ENCODE measurements around the gene IL1F10. TPM values are rescaled to one million over a fixed set of nuclear protein-coding genes. Genes with fewer than 3 reads are reported as not detected.

The IL1F10 gene
- total and polyA plus RNA-seq, 2 donors (not counting 3 experiments of a cell fraction or from before 2014, with no cell fraction given): not detected

GRCh38 chr2:113117541-113118262 lies 49.9 kb downstream of the IL1F10 start:
- Histone ChIP-seq H3K9ac (replicated peaks; ENCODE audit: extremely low read depth, insufficient read depth, low read length) (no peak overlapping the region), H3K27ac (ENCODE audit: insufficient read depth, low read depth, low read length) (no peak overlapping the region), H2AFZ (ENCODE audit: low read depth, low read length) (no peak overlapping the region), H3K79me2 (ENCODE audit: control insufficient read depth, insufficient read depth, low read length) (no peaks in the 10 kb centered on the region), H3K9me1 (replicated peaks; ENCODE audit: control insufficient read depth, extremely low read depth, insufficient read depth, low read length) (no peaks in the 10 kb centered on the region), H4K20me1 (replicated peaks; ENCODE audit: control insufficient read depth, extremely low read depth, insufficient read depth, low read length) (no peaks in the 10 kb centered on the region), H3K9me3 (replicated peaks; ENCODE audit: control insufficient read depth, insufficient read depth, low read length) (no peaks in the 10 kb centered on the region), H3K27me3 (ENCODE audit: control insufficient read depth in 2 of 2, insufficient read depth in 2 of 2, low read length in 2 of 2) (peaks cover 2 to 11% of the 10 kb centered on the region in 2 experiments), H3K4me1 (ENCODE audit: control insufficient read depth, extremely low read depth, insufficient read depth, low read length) (no peaks in the 10 kb centered on the region), H3K4me3 (replicated peaks in 1 of 3; ENCODE audit: insufficient read depth in 1 of 3, low read depth in 1 of 3, low read length in 3 of 3) (no peak overlapping the region), H3K4me2 (ENCODE audit: insufficient read depth, low read length) (no peak overlapping the region), H3K36me3 (ENCODE audit: control insufficient read depth in 2 of 2, extremely low read depth in 1 of 2, insufficient read depth in 2 of 2, low read length in 2 of 2) (no peaks in the 10 kb centered on the region)
- intact Hi-C loops (cut with micrococcal nuclease) (no loop called here), dilution Hi-C loops (cut with MboI; ENCODE audit: extremely low pct_ligation_motif_present, low sequenced_read_pairs) (no loop called here)
- DNase-seq (ENCODE audit: low read depth, low spot score) (no peak), FAIRE-seq (no peak)
- CTCF ChIA-PET: interaction anchor here (1.6 kb wide), 1 partner anchor 253 kb away, joined by 3 read pairs; no protein-coding TSS in a partner anchor
- TF ChIP-seq FOS (IDR thresholded peaks at IDR 0.05; ENCODE audit: borderline replicate concordance, insufficient read depth, low read length): no peak
- TF ChIP-seq EZH2 (IDR thresholded peaks at IDR 0.05; ENCODE audit: borderline replicate concordance, low read depth, low read length, severe bottlenecking): no peak
- no peak for TF ChIP-seq GATA2 (IDR thresholded peaks at IDR 0.05; ENCODE audit: insufficient read depth, insufficient read length, low read depth, low read length)
- no peak for TF ChIP-seq POLR2AphosphoS5 (IDR thresholded peaks at IDR 0.05; ENCODE audit: insufficient read depth, low read depth, low read length)
- no peak for TF ChIP-seq CTCF (IDR thresholded peaks at IDR 0.05; ENCODE audit: extremely low read depth in 1 of 2, insufficient read depth in 1 of 2, low read depth in 1 of 2, low read length in 2 of 2)
- TF ChIP-seq JUN (IDR thresholded peaks at IDR 0.05; ENCODE audit: borderline replicate concordance, insufficient read depth, insufficient read length, low read depth): no peak
- no peak for TF ChIP-seq MYC (IDR thresholded peaks at IDR 0.05; ENCODE audit: low read depth, low read length)
- TF ChIP-seq MAX (IDR thresholded peaks at IDR 0.05; ENCODE audit: insufficient read depth, insufficient read length): no peak
- TF ChIP-seq POLR2A (IDR thresholded peaks at IDR 0.05; ENCODE audit: low read depth, low read length): no peak
- no TSS peak for BruUV-seq (replicated peaks)
- POLR2A ChIA-PET: no interaction called here

All from endothelial cell of umbilical vein (primary cell).